ENCODE measurements around the gene NME7.

DNA sequence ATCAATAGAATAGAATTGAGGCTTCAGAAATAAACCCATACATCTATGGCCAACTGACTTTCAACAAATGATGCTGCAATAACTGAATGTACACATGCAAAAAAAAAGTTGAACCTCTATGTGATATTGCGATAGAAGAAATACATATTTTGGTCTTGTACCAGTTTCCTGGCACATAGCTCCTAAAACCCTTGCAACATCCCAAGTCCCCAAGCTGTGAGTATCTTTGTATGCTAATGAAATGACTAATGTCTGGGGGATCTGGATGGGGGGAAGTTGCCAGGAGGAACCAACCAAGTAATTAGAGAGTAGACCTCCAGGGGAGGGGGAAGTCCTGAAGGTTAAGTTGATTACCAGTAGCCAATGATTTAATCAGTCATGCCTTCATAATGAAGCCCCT lies 24.8 kb upstream of the NME7 start:
- TF ChIP-seq POLR2A (IDR thresholded peaks at IDR 0.05), result no peak
- TF ChIP-seq, protein P1, sequence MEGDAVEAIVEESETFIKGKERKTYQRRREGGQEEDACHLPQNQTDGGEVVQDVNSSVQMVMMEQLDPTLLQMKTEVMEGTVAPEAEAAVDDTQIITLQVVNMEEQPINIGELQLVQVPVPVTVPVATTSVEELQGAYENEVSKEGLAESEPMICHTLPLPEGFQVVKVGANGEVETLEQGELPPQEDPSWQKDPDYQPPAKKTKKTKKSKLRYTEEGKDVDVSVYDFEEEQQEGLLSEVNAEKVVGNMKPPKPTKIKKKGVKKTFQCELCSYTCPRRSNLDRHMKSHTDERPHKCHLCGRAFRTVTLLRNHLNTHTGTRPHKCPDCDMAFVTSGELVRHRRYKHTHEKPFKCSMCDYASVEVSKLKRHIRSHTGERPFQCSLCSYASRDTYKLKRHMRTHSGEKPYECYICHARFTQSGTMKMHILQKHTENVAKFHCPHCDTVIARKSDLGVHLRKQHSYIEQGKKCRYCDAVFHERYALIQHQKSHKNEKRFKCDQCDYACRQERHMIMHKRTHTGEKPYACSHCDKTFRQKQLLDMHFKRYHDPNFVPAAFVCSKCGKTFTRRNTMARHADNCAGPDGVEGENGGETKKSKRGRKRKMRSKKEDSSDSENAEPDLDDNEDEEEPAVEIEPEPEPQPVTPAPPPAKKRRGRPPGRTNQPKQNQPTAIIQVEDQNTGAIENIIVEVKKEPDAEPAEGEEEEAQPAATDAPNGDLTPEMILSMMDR (IDR thresholded peaks at IDR 0.05), result no peak

Measured in vagina (tissue), 2 donors.